SK-N-MC (cell line): ENCODE measurements around the gene ANKRD23.
A peak's percentile ranks its signal among the peaks of the same experiment; 100 is the strongest.
"Not testable (repeated sequence)": the region's sequence is repeated elsewhere in the genome, so short reads cannot be mapped to it uniquely, and the experiment has no call there.

Experiments
- DNase-seq: peaks from one replicate; pipeline ENCODE4 v3.0.0-alpha.2; 2011; ENCODE audit warnings: low read depth, low spot score
- H3K27ac ChIP-seq: fragments of 200-600 bp; sonication (generic); 2 replicates; pipeline ENCODE4 v1.5.1; 2016; ENCODE audit warnings: mixed run types
- H3K36me3 ChIP-seq: fragments of 200-600 bp; sonication (generic); 2 replicates; pipeline ENCODE4 v1.6.1; 2017; ENCODE audit warnings: antibody characterized with exemption, low read length, mixed read lengths; ENCODE audit not compliant: insufficient read depth
- H3K4me3 ChIP-seq: fragments of 200-600 bp; sonication (generic); 2 replicates; pipeline ENCODE4 v1.5.1; 2016
- H3K9ac ChIP-seq: fragments of 200-600 bp; sonication (generic); 2 replicates; pipeline ENCODE4 v1.8.0; 2017; ENCODE audit warnings: mixed run types, mixed read lengths; ENCODE audit not compliant: insufficient read length
- H3K9me3 ChIP-seq: fragments of 200-600 bp; sonication (generic); 2 replicates; pipeline ENCODE4 v1.6.1; 2017; ENCODE audit warnings: low read depth, mild to moderate bottlenecking, antibody characterized with exemption, low read length, moderate library complexity, mixed read lengths
- EZH2 ChIP-seq: fragments of 200-600 bp; sonication (generic); IDR thresholded peaks from one replicate; pipeline ENCODE4 v1.6.1; 2017; ENCODE audit warnings: antibody characterized with exemption
- FOXP2 ChIP-seq: optimal IDR thresholded peaks from 2 replicates; pipeline ENCODE3; 2011; ENCODE audit warnings: mild to moderate bottlenecking, moderate library complexity; ENCODE audit not compliant: insufficient read depth; ENCODE audit errors: extremely low read length, control extremely low read depth
- POLR2AphosphoS5 ChIP-seq: IDR thresholded peaks from 2 replicates; pipeline ENCODE4 v1.6.1; 2012; ENCODE audit warnings: mild to moderate bottlenecking, low read depth, low read length, borderline replicate concordance

ANKRD23 gene

DNA sequence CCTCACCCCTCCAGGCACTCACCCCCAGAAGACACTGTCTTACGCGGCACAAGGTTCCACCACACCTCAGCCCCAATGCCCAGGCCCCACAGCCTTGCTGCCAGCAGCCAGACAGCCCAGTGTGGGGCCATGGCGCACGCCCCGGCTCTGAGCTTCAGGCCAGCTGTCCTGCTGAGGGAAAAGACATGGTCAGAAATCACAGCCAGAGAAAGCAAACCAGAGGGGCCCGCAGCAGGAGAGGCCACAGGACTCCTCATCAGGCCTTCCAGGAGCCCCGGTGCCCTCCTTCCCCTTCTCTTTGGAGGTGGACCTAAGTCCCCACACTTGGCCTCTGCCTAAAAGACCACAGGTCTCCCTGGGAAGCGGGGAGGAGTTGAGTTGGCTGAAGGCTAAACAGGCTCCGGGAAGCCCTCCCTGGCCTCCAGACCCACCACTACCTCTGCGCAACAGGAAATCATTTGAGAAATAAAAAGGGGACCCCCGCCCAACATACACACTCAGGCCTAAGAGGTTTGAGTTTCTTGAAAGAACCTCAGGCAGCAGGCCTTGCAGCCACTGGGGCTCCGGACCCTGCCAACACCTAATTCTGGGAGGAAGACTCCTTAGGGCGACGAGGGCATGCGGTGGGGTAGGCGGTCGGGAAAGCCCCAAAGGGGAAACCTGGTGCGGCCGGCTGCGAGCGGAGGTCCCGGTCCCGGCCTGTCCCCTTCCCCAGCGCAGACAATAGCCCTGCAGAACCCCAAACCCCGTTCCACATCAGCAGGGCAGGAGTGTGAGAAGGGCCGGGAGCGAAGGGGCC is 24.1 kb upstream of the ANKRD23 start:
- TF ChIP-seq EZH2: no peak
- no peak for TF ChIP-seq POLR2AphosphoS5
- no peak for TF ChIP-seq FOXP2
- Histone ChIP-seq H3K9me3 (no peaks in the 10 kb centered on the region), H3K4me3 (peak overlapping the region; percentile 95), H3K36me3 (peaks cover 36% of the 10 kb centered on the region; the same call in 1 of the 2 replicates), H3K9ac (peak overlapping the region; percentile 96), H3K27ac (peak overlapping the region; percentile 55)
- no peak for DNase-seq

- H3K9me3 ChIP-seq: no peaks in the 10 kb centered on the region
- no peak for DNase-seq
- TF ChIP-seq EZH2: no peak
- TF ChIP-seq FOXP2: no peak
- no peak for TF ChIP-seq POLR2AphosphoS5
- H3K4me3 ChIP-seq: no peak overlapping the region
- H3K27ac ChIP-seq: peak overlapping the region; percentile 55; the same call in 1 of the 2 replicates
- H3K9ac ChIP-seq: no peak overlapping the region
- H3K36me3 ChIP-seq: peaks cover 38% of the 10 kb centered on the region; the same call in 1 of the 2 replicates
These were observed 23.4 kb upstream of the ANKRD23 start for GRCh38 chr2:96866986-96867755.

DNA sequence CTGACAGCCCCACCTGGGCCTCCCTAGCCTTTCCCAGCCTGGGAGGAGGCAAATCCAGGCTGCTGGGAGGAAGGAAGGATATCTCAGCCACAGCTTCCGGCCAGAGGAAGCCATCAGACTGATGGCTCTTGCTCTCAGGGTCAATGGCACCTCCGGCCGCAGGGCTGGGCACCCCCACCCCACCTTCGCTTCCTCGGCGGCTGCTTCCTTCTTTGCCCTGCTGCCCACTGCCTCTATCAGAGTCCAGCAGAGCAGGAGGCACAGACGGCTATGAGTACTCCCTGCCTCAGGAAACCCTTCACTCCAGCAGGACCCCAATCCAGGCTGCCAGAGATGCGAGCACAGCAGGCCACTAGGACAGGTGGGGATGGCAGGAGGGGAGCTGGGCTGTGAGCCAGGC is 22.8 kb upstream of the ANKRD23 start:
- Histone ChIP-seq H3K27ac (no peak overlapping the region), H3K4me3 (no peak overlapping the region), H3K36me3 (peaks cover 40% of the 10 kb centered on the region; the same call in 1 of the 2 replicates), H3K9ac (no peak overlapping the region), H3K9me3 (no peaks in the 10 kb centered on the region)
- no peak for DNase-seq
- no peak for TF ChIP-seq POLR2AphosphoS5
- TF ChIP-seq FOXP2: no peak
- TF ChIP-seq EZH2: no peak

GRCh38 chr2:96866149-96866548 is 22.3 kb upstream of the ANKRD23 start:
- peaks cover 44% of the 10 kb centered on the region; the same call in 1 of the 2 replicates for H3K36me3 ChIP-seq

DNA sequence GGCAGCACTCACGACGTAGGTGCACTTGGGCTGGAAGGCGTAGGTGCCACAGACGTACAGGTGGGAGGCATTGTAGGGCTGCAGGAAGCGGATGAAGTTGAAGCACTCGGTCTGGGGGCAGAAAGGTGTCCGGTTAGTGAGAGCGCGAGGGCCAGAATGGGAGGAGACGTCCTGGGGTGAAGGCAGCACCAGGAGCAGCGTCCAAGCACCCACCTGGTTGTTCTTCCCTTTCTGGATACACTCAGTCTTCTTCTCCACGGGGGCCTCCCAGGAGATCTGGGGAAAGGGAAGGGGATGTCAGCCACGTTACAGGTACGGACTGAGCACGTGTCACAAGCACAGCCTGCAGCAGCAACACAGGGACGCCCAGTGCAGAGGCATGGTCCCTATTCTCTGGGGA is 21.8 kb upstream of the ANKRD23 start:
- no peak for TF ChIP-seq EZH2
- no peak for TF ChIP-seq POLR2AphosphoS5
- no peak for TF ChIP-seq FOXP2
- no peak overlapping the region for H3K9ac ChIP-seq
- H3K36me3 ChIP-seq: peaks cover 47% of the 10 kb centered on the region; the same call in 1 of the 2 replicates
- no peak overlapping the region for H3K27ac ChIP-seq
- no peak for DNase-seq
- H3K4me3 ChIP-seq: no peak overlapping the region
- no peaks in the 10 kb centered on the region for H3K9me3 ChIP-seq

More at GRCh38 chr2:96866149-96866548, 22.3 kb upstream of the ANKRD23 start:
- H3K9ac ChIP-seq: no peak overlapping the region
- TF ChIP-seq EZH2 (no peak), FOXP2 (no peak), POLR2AphosphoS5 (no peak)
- H3K4me3 ChIP-seq: no peak overlapping the region
- no peaks in the 10 kb centered on the region for H3K9me3 ChIP-seq
- no peak overlapping the region for H3K27ac ChIP-seq
- no peak for DNase-seq

- TF ChIP-seq POLR2AphosphoS5 (no peak), EZH2 (no peak), FOXP2 (no peak)
- H3K4me3 ChIP-seq: no peak overlapping the region
- H3K27ac ChIP-seq: no peak overlapping the region
- no peaks in the 10 kb centered on the region for H3K9me3 ChIP-seq
- H3K9ac ChIP-seq: no peak overlapping the region
- peaks cover 47% of the 10 kb centered on the region; the same call in 1 of the 2 replicates for H3K36me3 ChIP-seq
- no peak for DNase-seq
These were observed 20.7 kb upstream of the ANKRD23 start for GRCh38 chr2:96864343-96865091.

DNA sequence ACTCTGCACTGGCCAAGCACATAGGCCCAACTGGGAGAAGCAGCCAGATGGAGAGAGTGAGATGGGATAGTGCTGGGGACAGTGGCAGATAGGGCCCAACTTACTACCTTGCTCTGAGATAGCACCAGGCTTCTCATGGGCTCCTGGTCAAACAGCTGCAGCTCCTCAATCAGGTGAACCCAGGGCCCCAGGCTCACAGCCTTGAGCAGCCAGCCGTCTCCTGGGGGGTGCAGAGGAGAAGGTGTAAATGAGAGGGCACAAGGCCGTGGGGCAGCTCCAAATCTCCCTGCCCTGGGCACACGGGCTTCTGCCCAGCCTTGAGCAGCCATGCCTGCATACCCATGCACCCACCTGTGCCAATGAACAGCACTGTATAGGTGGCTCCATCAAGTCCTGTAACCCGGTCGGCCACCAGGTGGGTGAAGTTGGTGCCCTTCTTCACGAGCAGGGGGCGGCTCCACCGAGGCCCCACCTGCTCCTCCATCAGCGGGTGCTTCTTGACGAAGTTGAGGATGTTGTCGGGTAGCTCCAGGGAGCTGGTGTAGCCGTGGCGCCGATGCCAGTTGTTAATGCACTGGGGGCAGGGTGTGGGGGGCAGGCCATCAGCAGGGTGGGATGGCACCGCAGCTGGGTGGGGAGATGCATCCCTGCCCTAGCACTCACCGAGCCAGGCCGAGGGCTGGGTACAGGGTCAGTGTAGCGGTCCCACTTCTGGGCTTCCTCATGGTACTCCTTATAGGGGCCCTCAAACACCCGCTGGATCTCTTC is 19.9 kb upstream of the ANKRD23 start:
- Histone ChIP-seq H3K27ac (no peak overlapping the region), H3K4me3 (no peak overlapping the region), H3K9me3 (no peaks in the 10 kb centered on the region), H3K36me3 (peaks cover 47% of the 10 kb centered on the region; the same call in 1 of the 2 replicates), H3K9ac (no peak overlapping the region)
- DNase-seq: no peak
- no peak for TF ChIP-seq POLR2AphosphoS5
- TF ChIP-seq FOXP2: no peak
- no peak for TF ChIP-seq EZH2

DNA sequence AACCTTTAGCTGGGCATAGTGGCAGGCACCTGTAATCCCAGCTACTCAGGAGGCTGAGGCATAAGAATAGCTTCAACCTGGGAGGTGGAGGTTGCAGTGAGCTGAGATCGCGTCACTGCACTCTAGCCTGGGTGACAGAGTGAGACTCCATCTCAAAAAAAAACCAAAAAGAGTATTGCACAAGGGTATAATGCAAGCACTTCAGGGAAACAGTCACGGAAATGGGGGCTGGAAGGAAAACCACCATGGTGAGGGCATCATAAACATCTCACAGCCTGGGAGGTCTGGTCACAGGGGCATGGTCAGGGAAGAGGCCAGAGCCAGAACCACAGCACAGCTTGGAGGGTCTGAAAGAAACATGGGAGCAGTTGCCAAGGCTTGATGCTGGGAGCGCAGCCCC is 19.2 kb upstream of the ANKRD23 start:
- H3K36me3 ChIP-seq: peaks cover 47% of the 10 kb centered on the region; the same call in 1 of the 2 replicates
- H3K9me3 ChIP-seq, H3K9ac ChIP-seq, H3K4me3 ChIP-seq, H3K27ac ChIP-seq, DNase-seq: not testable (repeated sequence)
